HUDEP-2 (cell line): ENCODE results near the gene FAM110D.

Experiments used
- DNase-seq, 76 experiments: peaks; one replicate each; lab custom pipeline; 2025; ENCODE audit not compliant: unreplicated experiment in 76 of 76; lab: John Stamatoyannopoulos, UW

FAM110D gene

DNA sequence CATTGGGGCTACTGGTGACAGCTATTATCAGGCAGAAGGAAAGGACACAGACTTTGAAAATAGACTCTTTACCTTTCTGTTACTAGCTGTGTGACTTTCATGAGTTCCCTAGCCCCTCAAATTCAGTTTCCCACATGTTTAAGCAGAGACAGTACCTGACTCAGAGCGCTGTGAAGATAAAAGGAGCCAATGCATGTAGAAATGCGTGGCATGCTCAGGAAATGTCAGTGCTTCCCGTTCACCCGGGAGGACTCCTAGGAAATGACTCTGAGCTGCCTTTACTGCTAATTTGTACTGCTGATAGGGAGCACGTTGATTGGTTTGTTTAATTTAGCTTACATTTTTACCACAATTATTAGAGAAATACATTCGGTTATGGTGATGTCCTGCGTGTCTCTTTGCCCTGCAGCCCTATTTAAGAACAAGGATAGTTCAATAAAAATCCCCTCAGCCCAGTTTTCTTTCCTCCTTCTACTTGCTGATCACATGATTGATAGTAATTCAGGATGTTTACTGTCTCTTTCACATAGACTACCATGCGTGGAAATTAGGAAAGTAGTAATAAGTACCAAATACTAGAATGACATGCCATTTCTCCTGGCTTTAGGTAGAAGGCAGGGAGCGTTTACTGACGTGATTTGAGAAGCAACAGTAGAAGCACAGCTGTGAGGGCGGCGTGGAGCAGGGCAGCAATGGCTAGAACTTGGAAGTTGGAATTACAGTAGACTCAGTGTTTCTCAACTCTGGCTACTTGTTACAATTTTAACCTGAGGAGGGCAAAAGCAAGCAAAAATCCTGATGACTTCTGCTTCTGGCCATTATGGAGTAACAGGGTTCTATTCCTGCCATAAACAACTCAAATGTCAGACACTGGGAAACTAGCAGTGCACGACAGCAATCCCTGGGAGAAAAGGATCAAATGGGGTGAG lies 31.4 kb upstream of the FAM110D start:
- peak in 22 of 76 experiments; percentile 12 to 55 (median 34) for DNase-seq

- no peak for DNase-seq
Measured at GRCh38 chr1:26129778-26130177, 29.1 kb upstream of the FAM110D start.

- DNase-seq: no peak
Measured at GRCh38 chr1:26130695-26131094, 28.2 kb upstream of the FAM110D start.

GRCh38 chr1:26132128-26132833 lies 26.6 kb upstream of the FAM110D start:
- peak in 5 of 76 experiments; percentile 9 to 35 (median 18) for DNase-seq

DNA sequence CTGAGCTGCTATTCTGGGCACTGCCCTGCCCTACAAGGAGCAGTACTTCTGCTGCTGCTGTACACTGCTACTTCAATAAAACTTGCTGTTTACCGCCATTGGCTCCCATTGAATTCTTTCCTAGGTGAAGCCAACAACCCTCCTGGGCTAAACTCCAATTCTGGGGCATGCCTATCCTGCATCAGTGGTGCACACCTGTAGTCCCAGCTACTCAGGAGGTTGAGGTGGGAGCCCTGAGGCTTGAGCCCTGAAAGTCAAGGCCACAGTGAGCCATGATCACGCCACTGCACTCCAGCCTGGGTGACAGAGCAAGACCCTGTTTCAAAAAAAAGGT lies 26.1 kb upstream of the FAM110D start:
- DNase-seq: no peak

GRCh38 chr1:26134466-26134865 lies 24.4 kb upstream of the FAM110D start:
- no peak for DNase-seq

- DNase-seq: no peak
Measured at GRCh38 chr1:26138974-26139558, 19.8 kb upstream of the FAM110D start.

DNA sequence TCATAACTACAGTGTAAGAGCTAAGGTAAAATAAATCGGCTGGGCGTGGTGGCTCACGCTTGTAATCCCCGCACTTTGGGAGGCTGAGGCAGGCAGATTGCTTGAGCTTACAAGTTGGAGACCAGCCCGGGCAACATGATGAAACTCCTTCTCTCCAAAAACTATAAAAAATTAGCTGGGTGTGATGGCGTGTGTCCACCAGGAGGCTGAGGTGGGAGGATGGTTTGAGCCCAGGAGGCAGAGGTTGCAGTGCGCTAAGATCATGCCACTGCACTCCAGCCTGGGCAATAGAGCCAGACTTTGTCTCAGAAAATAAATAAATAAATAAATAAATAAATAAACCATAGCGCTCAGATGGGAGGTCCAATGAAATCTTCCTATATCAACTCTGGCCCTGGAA lies 16.7 kb upstream of the FAM110D start:
- peak in 2 of 76 experiments; percentile 8 to 27 for DNase-seq

- peak in 69 of 76 experiments; percentile 19 to 79 (median 59) for DNase-seq
Measured at GRCh38 chr1:26145041-26145959, 13.6 kb upstream of the FAM110D start.

DNA sequence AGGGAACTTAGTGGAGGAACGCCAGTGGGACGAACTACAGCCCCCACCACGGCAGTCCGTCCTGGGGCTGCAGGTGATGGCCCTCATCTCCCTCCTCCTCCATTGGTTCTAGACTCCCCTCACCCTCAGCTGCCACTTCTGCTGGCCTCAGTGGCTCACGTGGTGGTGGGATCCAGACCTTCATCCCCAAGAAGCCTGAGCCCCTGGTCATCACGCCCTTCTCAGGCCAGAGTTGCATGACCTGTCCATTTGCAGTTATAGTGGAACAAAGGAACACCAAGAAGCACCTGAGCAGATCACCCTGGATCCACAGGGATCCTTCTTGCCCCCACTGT lies 13.0 kb upstream of the FAM110D start:
- DNase-seq: no peak

GRCh38 chr1:26148887-26149286 lies 10.0 kb upstream of the FAM110D start:
- DNase-seq: no peak

GRCh38 chr1:26153966-26154532 lies 4.8 kb upstream of the FAM110D start:
- DNase-seq: no peak

DNA sequence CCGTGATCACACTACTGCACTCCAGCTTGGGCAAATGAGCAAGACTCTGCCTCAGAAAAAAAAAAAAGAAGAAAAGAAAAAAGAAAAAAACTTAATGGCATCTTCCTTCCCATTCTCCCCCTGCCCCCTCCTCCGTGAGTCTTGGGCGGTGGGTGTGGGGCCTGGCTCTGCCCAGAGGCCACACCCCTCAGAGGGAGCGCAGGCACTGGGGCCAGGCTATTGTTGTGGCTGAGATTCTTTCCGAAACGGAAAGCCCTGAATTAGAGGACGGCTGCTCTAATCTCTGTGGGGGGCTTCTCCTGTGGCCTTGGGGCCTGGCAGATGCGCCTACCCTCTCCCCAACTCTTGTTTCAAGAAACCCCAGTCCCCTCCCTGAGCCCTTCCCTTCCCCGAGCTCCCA lies 4.1 kb upstream of the FAM110D start:
- no peak for DNase-seq

GRCh38 chr1:26155370-26156284 lies 3.3 kb upstream of the FAM110D start:
- DNase-seq: no peak

GRCh38 chr1:26156285-26157038 lies 2.4 kb upstream of the FAM110D start:
- DNase-seq: peak in 5 of 76 experiments; percentile 6 to 57 (median 37)

GRCh38 chr1:26158271-26158907 lies 490 bp upstream of the FAM110D start:
- DNase-seq: no peak

DNA sequence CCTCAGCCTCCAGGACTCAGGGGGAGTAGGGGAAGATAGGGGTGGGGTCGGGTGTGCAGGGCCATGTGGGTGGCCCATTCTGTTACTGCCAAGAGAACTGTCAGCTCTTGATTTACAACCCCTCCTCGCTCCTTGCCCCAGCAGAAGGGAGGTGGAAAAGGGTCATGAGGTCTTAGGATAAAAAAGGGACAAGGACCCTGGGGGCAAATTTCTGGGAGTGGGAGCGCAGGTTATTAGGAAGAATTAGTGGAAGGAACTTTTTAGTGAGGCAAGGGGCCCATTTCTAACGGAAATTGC lies 812 bp downstream of the FAM110D start:
- DNase-seq: no peak
